HEK293 (cell line): ENCODE results near the gene SUGP1.

Experiments
- CTCF ChIP-seq: fragments of 450-650 bp; formaldehyde crosslinking; IDR thresholded peaks from 2 replicates; pipeline ENCODE4 v1.5.1; 2016; ENCODE audit warnings: missing biosample characterization, missing genetic modification characterization
- GFI1B ChIP-seq: fragments of 450-650 bp; formaldehyde crosslinking; IDR thresholded peaks from 2 replicates; pipeline ENCODE4 v1.5.1; 2016; ENCODE audit warnings: missing biosample characterization, missing genetic modification characterization
- IKZF3 ChIP-seq: fragments of 450-650 bp; IDR thresholded peaks from 2 replicates; pipeline ENCODE4 v1.5.0; 2018; ENCODE audit warnings: missing biosample characterization, mild to moderate bottlenecking, missing genetic modification characterization, moderate library complexity
- KLF10 ChIP-seq: fragments of 450-650 bp; IDR thresholded peaks from 2 replicates; pipeline ENCODE4 v1.5.1; 2018; ENCODE audit warnings: missing biosample characterization, mild to moderate bottlenecking, missing genetic modification characterization
- PRDM1 ChIP-seq: fragments of 450-650 bp; formaldehyde crosslinking; IDR thresholded peaks from 2 replicates; pipeline ENCODE4; 2016; ENCODE audit warnings: missing biosample characterization, missing genetic modification characterization
- ZBTB1 ChIP-seq: fragments of 450-650 bp; formaldehyde crosslinking; IDR thresholded peaks from 2 replicates; pipeline ENCODE4 v1.5.1; 2016; ENCODE audit warnings: missing biosample characterization, missing genetic modification characterization
- ZFP3 ChIP-seq: fragments of 450-650 bp; formaldehyde crosslinking; IDR thresholded peaks from 2 replicates; pipeline ENCODE4 v1.5.1; 2016; ENCODE audit warnings: low read depth, missing biosample characterization, missing genetic modification characterization
- ZIC2 ChIP-seq: fragments of 450-650 bp; formaldehyde crosslinking; IDR thresholded peaks from 2 replicates; pipeline ENCODE4 v1.5.1; 2016; ENCODE audit warnings: missing biosample characterization, missing genetic modification characterization
- ZNF174 ChIP-seq: fragments of 450-650 bp; formaldehyde crosslinking; IDR thresholded peaks from 2 replicates; pipeline ENCODE4 v1.5.0; 2017; ENCODE audit warnings: missing biosample characterization, mild to moderate bottlenecking, missing genetic modification characterization
- ZNF24 ChIP-seq: fragments of 450-650 bp; formaldehyde crosslinking; IDR thresholded peaks from 2 replicates; pipeline ENCODE4 v1.5.1; 2016; ENCODE audit warnings: missing biosample characterization, missing genetic modification characterization
- ZNF311 ChIP-seq: fragments of 450-650 bp; formaldehyde crosslinking; IDR thresholded peaks from 2 replicates; pipeline ENCODE4 v1.5.1; 2017; ENCODE audit warnings: missing biosample characterization, missing genetic modification characterization, borderline replicate concordance
- ZNF423 ChIP-seq: fragments of 450-650 bp; formaldehyde crosslinking; IDR thresholded peaks from 2 replicates; pipeline ENCODE4 v1.5.1; 2016; ENCODE audit warnings: missing biosample characterization, missing genetic modification characterization
- ZNF513 ChIP-seq: fragments of 450-650 bp; IDR thresholded peaks from 2 replicates; pipeline ENCODE4 v1.5.1; 2018; ENCODE audit warnings: missing biosample characterization, missing genetic modification characterization
- ZNF792 ChIP-seq: fragments of 450-650 bp; formaldehyde crosslinking; IDR thresholded peaks from 2 replicates; pipeline ENCODE4 v1.5.1; 2016; ENCODE audit warnings: missing biosample characterization, missing genetic modification characterization

GRCh38 chr19:19257836-19258588 is 62.3 kb downstream of the SUGP1 start:
- TF ChIP-seq PRDM1 (tag by site-specific recombination): no peak
- no peak for TF ChIP-seq CTCF (tag by site-specific recombination)
- TF ChIP-seq ZFP3 (tag by site-specific recombination): no peak
- no peak for TF ChIP-seq ZIC2 (tag by site-specific recombination)
- no peak for TF ChIP-seq IKZF3
- no peak for TF ChIP-seq ZNF792 (tag by site-specific recombination)
- TF ChIP-seq ZNF423: no peak
- TF ChIP-seq ZNF24: no peak
- no peak for TF ChIP-seq ZNF513
- TF ChIP-seq GFI1B (tag by site-specific recombination): no peak
- TF ChIP-seq ZBTB1: no peak
- TF ChIP-seq ZNF311 (tag by site-specific recombination): no peak
- no peak for TF ChIP-seq ZNF174
- TF ChIP-seq KLF10 (tag by site-specific recombination): no peak
